C4-2B (cell line): ENCODE results near the gene ELMO3.

Experiments used
- H3K27ac ChIP-seq: fragments of 450-650 bp; 2 replicates; pipeline ENCODE4 v1.5.1; 2017
- ZFX ChIP-seq: fragments of 450-650 bp; IDR thresholded peaks from 2 replicates; pipeline ENCODE4 v1.6.1; 2017
- TF ChIP-seq, protein P1 (sequence below): fragments of 450-650 bp; conservative IDR thresholded peaks from 2 replicates; pipeline ENCODE4 v1.5.1; 2017; ENCODE audit warnings: mild to moderate bottlenecking

ELMO3 gene

GRCh38 chr16:67242138-67242730, 43.3 kb downstream of the ELMO3 start:
- TF ChIP-seq, protein P1, sequence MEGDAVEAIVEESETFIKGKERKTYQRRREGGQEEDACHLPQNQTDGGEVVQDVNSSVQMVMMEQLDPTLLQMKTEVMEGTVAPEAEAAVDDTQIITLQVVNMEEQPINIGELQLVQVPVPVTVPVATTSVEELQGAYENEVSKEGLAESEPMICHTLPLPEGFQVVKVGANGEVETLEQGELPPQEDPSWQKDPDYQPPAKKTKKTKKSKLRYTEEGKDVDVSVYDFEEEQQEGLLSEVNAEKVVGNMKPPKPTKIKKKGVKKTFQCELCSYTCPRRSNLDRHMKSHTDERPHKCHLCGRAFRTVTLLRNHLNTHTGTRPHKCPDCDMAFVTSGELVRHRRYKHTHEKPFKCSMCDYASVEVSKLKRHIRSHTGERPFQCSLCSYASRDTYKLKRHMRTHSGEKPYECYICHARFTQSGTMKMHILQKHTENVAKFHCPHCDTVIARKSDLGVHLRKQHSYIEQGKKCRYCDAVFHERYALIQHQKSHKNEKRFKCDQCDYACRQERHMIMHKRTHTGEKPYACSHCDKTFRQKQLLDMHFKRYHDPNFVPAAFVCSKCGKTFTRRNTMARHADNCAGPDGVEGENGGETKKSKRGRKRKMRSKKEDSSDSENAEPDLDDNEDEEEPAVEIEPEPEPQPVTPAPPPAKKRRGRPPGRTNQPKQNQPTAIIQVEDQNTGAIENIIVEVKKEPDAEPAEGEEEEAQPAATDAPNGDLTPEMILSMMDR, result no peak
- no peak for TF ChIP-seq ZFX
- H3K27ac ChIP-seq, result peak overlapping the region; percentile 94

DNA sequence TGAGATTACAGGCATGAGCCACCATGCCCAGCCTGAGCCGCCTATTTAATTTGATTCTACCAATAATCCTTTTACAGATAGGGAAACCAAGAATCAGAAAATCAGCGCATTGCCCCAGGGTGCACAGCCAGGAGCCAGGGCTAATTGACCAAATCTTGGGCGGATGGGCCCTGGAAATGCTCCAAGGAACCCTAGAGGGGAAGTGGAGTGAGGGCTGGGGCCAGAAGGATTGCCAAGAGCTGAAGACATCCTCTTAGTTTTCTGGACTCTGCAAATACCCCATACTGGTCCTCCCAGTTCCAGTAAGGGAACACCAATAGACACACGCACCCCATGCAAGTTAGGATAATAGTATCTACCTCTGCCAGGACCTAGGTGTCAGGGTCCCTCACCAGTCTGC, 44.5 kb downstream of the ELMO3 start:
- TF ChIP-seq, protein P1, result no peak
- TF ChIP-seq ZFX, result no peak
- peak overlapping the region; percentile 93 for H3K27ac ChIP-seq

DNA sequence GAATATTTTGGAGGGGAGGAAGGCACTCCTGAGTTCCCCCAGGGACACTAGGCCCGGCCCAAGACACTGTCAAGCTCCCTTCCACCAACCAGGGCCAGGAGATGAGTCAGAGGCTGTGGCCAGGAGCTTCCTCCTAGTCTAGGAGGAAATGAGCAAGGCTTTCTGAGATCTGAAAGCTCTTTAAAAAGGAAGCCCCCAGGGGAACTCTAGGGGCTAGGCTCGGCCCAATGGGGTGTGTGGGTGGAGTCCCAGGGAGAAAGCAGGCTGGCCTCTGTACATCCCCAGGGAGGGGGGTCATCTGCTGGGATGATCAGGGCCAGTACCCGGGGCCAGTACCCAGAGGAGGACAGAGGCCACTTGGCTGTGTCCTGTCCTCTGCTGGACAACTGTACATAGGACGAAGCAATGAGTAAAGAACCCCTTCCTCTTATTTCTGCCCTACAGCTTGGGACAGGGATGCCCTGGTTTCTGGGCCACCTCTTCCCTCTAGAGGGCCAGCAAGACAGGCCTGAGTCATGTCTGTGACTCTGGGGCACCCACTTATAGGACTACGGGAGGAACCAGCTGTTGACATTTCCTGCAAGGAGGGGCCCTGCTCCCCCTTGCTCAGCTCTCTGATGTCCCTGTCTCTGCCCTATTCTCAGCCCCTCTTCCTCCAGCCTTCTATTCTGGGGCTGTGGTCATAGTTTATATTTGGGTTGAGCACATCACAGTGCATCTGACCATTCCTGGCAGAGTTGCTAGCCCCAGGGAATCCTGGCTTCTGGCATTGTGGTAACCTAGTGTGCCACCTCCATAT, 45.7 kb downstream of the ELMO3 start:
- TF ChIP-seq, protein P1, result no peak
- TF ChIP-seq ZFX, result no peak
- peak overlapping the region; percentile 93 for H3K27ac ChIP-seq

DNA sequence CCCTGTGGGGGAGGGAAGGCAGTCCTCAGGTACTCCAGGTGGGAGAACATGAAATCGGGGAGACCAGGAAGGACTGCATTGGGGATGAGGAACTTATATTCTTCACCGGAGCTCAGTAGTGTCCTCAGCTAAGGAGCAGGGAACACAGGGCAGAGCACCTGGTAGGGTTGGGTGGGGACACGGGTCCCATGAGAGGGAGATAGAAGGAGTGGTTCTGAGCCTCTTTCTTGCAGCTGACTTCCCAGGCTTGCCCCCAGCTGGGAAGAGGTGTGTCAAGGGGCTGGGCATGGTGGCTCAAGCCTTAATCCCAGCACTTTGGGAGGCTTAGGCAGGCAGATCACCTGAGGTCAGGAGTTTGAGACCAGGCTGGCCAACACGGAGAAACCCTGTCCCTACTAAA, 46.3 kb downstream of the ELMO3 start:
- peak overlapping the region; percentile 93 for H3K27ac ChIP-seq
- TF ChIP-seq, protein P1, result no peak

DNA sequence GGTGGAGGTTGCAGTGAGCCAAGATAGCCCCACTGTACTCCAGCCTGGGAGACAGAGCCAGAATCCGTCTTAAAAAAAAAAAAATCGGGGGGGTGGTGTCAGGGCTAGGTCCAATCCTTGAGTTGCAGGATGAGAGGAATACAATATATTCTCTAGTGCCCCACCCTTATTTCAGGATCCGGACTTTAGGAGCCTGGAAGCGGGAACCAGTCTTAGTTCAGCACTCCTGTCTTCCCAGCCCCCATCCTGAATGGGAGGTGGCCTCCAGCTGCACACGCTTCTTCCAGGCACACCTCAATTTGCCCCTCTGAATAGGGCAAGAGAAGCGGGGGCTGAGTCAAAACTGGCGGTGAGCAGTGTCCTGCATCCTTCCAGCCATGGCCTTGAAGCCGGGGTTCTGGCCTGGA, 46.7 kb downstream of the ELMO3 start:
- peak overlapping the region; percentile 93 for H3K27ac ChIP-seq
- TF ChIP-seq ZFX, result no peak
- TF ChIP-seq, protein P1, result no peak

DNA sequence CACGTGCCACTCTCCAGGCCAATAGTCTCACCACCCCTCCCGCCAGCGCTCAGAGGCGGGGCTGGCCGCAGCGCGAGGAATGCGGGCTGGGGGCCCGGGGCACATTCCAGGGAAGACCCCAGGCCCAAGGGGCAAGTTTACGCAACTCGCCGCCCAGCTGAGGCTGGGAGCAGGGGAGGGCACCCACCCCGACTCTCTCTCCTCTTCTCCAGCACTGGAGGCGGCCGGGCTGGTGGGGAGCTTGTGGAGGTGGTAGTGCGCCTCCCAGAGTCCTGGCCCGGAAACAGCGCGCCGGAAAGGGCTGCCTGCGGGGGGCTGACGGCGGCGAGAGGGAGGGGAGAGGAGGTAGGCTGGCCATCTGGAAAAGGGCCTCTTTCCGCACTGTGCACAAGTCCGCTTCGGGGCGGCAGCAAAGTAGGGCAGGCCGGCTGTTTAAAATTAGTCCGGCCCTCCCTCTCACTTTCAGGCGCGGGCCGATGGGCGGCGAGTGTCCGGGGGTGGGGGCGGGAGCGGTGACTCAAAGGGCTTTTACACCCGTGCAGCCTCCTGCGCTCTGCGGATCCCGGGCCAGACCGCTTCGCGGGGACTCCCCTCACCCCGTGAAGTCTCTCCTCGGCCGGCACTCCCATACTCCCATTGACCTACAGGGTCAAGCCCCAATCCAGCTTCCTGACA, 47.3 kb downstream of the ELMO3 start:
- TF ChIP-seq, protein P1, result no peak; the same call in none of the 2 replicates
- TF ChIP-seq ZFX, result no peak
- peak overlapping the region; percentile 93 for H3K27ac ChIP-seq

DNA sequence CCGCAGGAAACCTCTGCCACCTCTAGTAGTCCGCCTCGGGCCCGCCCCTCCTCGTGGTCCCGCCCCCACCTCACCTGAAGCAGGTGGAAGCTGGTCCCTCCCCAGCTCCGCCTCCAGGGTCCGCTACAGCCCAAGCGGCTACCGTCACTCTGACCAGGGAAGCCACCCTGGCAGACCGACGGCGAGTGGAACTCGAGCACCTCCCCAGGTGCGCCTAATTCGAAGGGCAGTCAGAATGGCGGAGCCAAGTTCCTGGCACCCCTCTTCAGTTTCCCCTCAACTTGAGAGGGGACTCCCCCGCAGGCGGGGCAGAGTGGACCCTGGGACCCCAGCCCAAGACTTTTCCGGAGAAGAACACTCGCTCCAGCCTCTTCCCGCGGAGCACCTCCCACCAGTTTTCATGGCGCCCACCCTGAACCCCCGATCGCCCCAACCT, 47.8 kb downstream of the ELMO3 start:
- H3K27ac ChIP-seq, result peak overlapping the region; percentile 93
- TF ChIP-seq ZFX, result no peak
- TF ChIP-seq, protein P1, result peak; percentile 39
